ENCODE results near the gene GAB2. TPM values are rescaled to one million over a fixed set of nuclear protein-coding genes. Genes with fewer than 3 reads are reported as not detected.

Gene GAB2
- total and polyA plus RNA-seq, 8 donors, result 2.2 to 19.3 (median 8.6) TPM

GRCh38 chr11:78171951-78172350, 245.7 kb downstream of the GAB2 start:
- Histone ChIP-seq H3K36me3 (peaks cover 10 to 46% (median 41%) of the 10 kb centered on the region in 4 donors), H3K9me3 (no peaks in the 10 kb centered on the region), H3K27me3 (no peaks in the 10 kb centered on the region), H3K4me3 (no peak overlapping the region), H3K4me1 (peaks cover 11 to 30% (median 14%) of the 10 kb centered on the region in 4 donors), H3K27ac (peak overlapping the region in 1 of 5 donors; percentile 29)
- intact Hi-C loops (cut with DNase I; ENCODE audit: low total_unique reads), result no loop called here
- DNase-seq, result no peak
- WGBS, 5 donors, result 92 to 96% (median 95%) methylated on average over 4 to 6 of the region's 6 CpGs
- TF ChIP-seq POLR2A (IDR thresholded peaks at IDR 0.05), result no peak
- TF ChIP-seq CTCF (IDR thresholded peaks at IDR 0.05), result no peak
- no peak for TF ChIP-seq EP300 (IDR thresholded peaks at IDR 0.05)
- TF ChIP-seq POLR2AphosphoS5 (IDR thresholded peaks at IDR 0.05), result no peak

- 74 to 84% (median 79%) methylated on average over 7 of the region's 7 CpGs for WGBS, 5 donors
- no peaks in the 10 kb centered on the region for H3K9me3 ChIP-seq
- intact Hi-C loops (cut with DNase I; ENCODE audit: low total_unique reads), result no loop called here
- peaks cover 10 to 37% (median 33%) of the 10 kb centered on the region in 4 donors for H3K36me3 ChIP-seq
- H3K27ac ChIP-seq, result peak overlapping the region in 1 of 5 donors; percentile 83
- no peak for DNase-seq
- H3K4me3 ChIP-seq, result no peak overlapping the region
- H3K27me3 ChIP-seq, result no peaks in the 10 kb centered on the region
- no peak for TF ChIP-seq CTCF (IDR thresholded peaks at IDR 0.05)
- no peak for TF ChIP-seq EP300 (IDR thresholded peaks at IDR 0.05)
- no peak for TF ChIP-seq POLR2A (IDR thresholded peaks at IDR 0.05)
- TF ChIP-seq POLR2AphosphoS5 (IDR thresholded peaks at IDR 0.05), result no peak
- peaks cover 11 to 38% (median 14%) of the 10 kb centered on the region in 4 donors for H3K4me1 ChIP-seq
Measured at GRCh38 chr11:78170874-78171549, 246.6 kb downstream of the GAB2 start.

GRCh38 chr11:78170413-78170812, 247.2 kb downstream of the GAB2 start:
- Histone ChIP-seq H3K36me3 (peaks cover 10 to 37% (median 33%) of the 10 kb centered on the region in 4 donors), H3K27me3 (no peaks in the 10 kb centered on the region), H3K27ac (peak overlapping the region in 1 of 5 donors; percentile 83), H3K4me1 (peaks cover 11 to 44% (median 14%) of the 10 kb centered on the region in 4 donors), H3K4me3 (no peak overlapping the region), H3K9me3 (no peaks in the 10 kb centered on the region)
- intact Hi-C loops (cut with DNase I; ENCODE audit: low total_unique reads), result no loop called here
- no peak for TF ChIP-seq CTCF (IDR thresholded peaks at IDR 0.05)
- WGBS, 5 donors, result 85 to 92% (median 90%) methylated on average over 11 of the region's 11 CpGs
- no peak for DNase-seq

DNA sequence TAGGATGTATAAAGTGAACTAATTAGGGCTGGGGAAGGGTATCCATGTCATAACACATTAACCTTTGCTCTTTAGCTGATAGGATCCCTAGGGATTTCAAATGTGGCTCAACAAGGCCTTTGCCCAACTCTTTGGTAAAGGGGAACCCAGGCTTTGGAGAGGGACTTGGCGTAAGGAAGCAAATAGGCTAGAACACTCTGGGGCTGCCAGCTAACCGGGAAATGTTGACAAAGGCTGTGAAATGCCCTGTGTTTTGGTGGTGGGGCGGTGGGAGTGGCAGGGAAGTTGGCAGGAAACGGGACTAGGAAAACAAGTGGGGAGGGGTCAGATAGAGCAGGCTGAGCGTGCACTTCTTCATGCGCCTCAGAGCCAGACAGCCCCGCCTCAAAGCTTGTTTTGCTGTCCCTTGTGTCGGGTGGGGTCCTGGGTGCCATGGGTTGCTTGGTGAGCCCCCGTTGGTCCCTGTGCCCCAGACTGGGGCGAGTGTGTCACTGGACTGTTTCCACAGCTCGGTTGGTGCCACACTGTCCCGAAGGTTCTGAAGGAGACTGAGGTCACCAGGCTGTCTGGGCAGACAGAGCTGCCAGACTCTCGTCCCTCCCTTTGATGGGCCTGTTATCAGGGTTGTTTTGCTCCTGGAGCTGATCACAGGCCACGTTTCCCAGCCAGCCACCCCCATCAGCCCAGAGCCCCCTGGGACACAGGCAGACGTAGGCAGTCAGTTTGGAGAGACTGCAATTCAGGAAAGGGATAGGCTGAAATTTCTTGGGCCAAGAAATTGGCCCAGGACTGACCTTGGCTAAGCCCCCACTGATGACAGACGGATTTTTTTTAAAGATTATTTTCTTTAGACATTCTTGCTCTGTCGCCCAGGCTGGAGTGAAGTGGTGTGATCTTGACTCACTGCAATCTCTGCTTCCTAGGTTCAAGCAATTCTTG, 248.8 kb downstream of the GAB2 start:
- intact Hi-C loops (cut with DNase I; ENCODE audit: low total_unique reads), result no loop called here
- 30 to 43% (median 34%) methylated on average over 11 to 17 of the region's 17 CpGs for WGBS, 5 donors
- no peaks in the 10 kb centered on the region for H3K9me3 ChIP-seq

More for the DNA sequence above, 248.8 kb downstream of the GAB2 start:
- Histone ChIP-seq H3K27ac (peak overlapping the region; percentile 26 to 83 (median 70)), H3K4me3 (no peak overlapping the region), H3K4me1 (peaks cover 11 to 44% (median 14%) of the 10 kb centered on the region in 4 donors), H3K27me3 (no peaks in the 10 kb centered on the region), H3K36me3 (peaks cover 4 to 32% (median 26%) of the 10 kb centered on the region in 4 donors)
- DNase-seq, result peak; percentile 35 to 76
- TF ChIP-seq CTCF (IDR thresholded peaks at IDR 0.05), result no peak
- TF ChIP-seq EP300 (IDR thresholded peaks at IDR 0.05), result no peak
- peak in 1 of 3 donors; percentile 5 for TF ChIP-seq POLR2AphosphoS5 (IDR thresholded peaks at IDR 0.05)
- TF ChIP-seq POLR2A (IDR thresholded peaks at IDR 0.05), result no peak

All from stomach (tissue), 9 donors.